22Rv1 (cell line): ENCODE data around the gene SVIL.

Source experiments
- CTCF ChIP-seq: fragments of 450-650 bp; IDR thresholded peaks from 2 replicates; pipeline ENCODE4 v1.5.1; 2017; ENCODE audit warnings: mild to moderate bottlenecking
- ZFX ChIP-seq: fragments of 450-650 bp; IDR thresholded peaks from 2 replicates; pipeline ENCODE4 v1.6.1; 2017; ENCODE audit warnings: antibody characterized with exemption, borderline replicate concordance

- TF ChIP-seq CTCF (no peak), ZFX (no peak)
Observed at GRCh38 chr10:29613791-29614190, 21.0 kb downstream of the SVIL start.
